HFFc6 (cell line): Measurements from ENCODE around the gene ZNF75A. TPM values are rescaled to one million over a fixed set of nuclear protein-coding genes. Genes with fewer than 3 reads are reported as not detected.

Source experiments
- DNase-seq: peaks from one replicate; pipeline ENCODE4 v3.0.0-alpha.2; 2018
- H3K27ac Mint-ChIP-seq: 2 replicates; pipeline ENCODE4 v1.8.0; 2020; ENCODE audit warnings: mild to moderate bottlenecking, mixed read lengths
- H3K27me3 Mint-ChIP-seq: 2 replicates; pipeline ENCODE4 v1.8.0; 2021; ENCODE audit warnings: mild to moderate bottlenecking, moderate library complexity, mixed read lengths; ENCODE audit not compliant: insufficient read depth
- H3K36me3 Mint-ChIP-seq: 2 replicates; pipeline ENCODE4 v1.8.0; 2021; ENCODE audit warnings: low read depth, mixed read lengths
- H3K4me1 Mint-ChIP-seq: 2 replicates; pipeline ENCODE4 v1.8.0; 2020; ENCODE audit warnings: low read depth, mixed read lengths
- H3K4me3 Mint-ChIP-seq: 2 replicates; pipeline ENCODE4 v1.8.0; 2020; ENCODE audit warnings: mild to moderate bottlenecking, moderate library complexity, mixed read lengths
- H3K9me3 Mint-ChIP-seq: 2 replicates; pipeline ENCODE4 v1.8.0; 2020; ENCODE audit warnings: mild to moderate bottlenecking, mixed read lengths
- total RNA-seq, 6 experiments: library from RNA; stranded (reverse); fragmentation: NEBNext Ultra II Directional; extraction: Animal tissue kit (Norgen Biotek cat#: 25700); gene quantifications; 2 replicates in 1 of 6; 3 replicates in 5 of 6; pipeline ENCODE4 v1.2.3, GENCODE V29; 2021
- TF ChIP-seq, protein P1 (sequence below): fragments of 200-600 bp; sonication (generic); IDR thresholded peaks from 2 replicates; pipeline ENCODE4 v1.5.0; 2021; ENCODE audit warnings: antibody characterized with exemption, mild to moderate bottlenecking

Gene ZNF75A
- total RNA-seq, 6 experiments from 2014 or later, result 12.7 to 16.6 (median 14.4) TPM

DNA sequence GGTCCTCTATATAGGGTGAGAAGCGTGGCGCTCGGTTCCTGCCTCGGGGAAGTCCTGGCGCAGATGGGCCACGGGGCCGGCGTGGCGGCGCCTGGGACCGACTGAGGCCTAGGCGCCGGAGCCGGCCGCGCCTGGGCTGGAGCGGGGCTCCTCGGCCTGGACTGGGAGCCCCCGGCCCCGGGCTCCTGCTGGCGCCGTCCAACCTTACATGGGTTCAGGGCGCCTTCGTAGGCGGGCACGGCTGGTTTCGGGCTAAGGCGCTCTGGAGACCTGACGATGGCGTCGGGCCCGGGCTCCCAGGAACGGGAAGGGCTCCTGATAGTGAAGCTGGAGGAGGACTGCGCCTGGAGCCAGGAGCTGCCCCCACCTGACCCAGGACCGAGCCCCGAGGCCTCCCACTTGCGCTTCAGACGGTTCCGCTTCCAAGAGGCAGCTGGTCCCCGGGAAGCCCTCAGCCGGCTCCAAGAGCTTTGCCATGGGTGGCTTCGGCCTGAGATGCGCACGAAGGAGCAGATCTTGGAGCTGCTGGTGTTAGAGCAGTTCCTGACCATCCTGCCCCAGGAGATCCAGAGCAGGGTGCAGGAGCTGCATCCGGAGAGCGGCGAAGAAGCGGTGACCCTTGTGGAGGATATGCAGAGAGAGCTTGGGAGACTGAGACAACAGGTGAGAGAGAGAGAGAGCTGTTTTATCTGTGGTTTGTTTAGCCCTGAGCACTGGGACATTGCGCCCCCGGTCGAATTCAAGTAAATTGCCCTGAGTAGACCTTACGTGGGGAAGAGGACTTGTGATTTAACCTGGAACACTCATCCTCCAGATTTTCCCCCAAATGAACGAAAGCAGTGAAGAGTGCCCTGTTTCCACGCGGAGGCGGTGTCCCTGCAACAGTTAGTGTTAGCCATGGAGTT is 21.5 kb upstream of the ZNF75A start:
- peaks cover 42% of the 10 kb centered on the region for H3K9me3 Mint-ChIP-seq
- H3K4me1 Mint-ChIP-seq, result peaks cover 29% of the 10 kb centered on the region
- H3K27ac Mint-ChIP-seq, result peak overlapping the region; percentile 100
- H3K4me3 Mint-ChIP-seq, result peak overlapping the region; percentile 94
- no peaks in the 10 kb centered on the region; the same call in 1 of the 2 replicates for H3K27me3 Mint-ChIP-seq
- DNase-seq, result no peak
- peaks cover 50% of the 10 kb centered on the region for H3K36me3 Mint-ChIP-seq
- TF ChIP-seq, protein P1, sequence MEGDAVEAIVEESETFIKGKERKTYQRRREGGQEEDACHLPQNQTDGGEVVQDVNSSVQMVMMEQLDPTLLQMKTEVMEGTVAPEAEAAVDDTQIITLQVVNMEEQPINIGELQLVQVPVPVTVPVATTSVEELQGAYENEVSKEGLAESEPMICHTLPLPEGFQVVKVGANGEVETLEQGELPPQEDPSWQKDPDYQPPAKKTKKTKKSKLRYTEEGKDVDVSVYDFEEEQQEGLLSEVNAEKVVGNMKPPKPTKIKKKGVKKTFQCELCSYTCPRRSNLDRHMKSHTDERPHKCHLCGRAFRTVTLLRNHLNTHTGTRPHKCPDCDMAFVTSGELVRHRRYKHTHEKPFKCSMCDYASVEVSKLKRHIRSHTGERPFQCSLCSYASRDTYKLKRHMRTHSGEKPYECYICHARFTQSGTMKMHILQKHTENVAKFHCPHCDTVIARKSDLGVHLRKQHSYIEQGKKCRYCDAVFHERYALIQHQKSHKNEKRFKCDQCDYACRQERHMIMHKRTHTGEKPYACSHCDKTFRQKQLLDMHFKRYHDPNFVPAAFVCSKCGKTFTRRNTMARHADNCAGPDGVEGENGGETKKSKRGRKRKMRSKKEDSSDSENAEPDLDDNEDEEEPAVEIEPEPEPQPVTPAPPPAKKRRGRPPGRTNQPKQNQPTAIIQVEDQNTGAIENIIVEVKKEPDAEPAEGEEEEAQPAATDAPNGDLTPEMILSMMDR, result no peak

DNA sequence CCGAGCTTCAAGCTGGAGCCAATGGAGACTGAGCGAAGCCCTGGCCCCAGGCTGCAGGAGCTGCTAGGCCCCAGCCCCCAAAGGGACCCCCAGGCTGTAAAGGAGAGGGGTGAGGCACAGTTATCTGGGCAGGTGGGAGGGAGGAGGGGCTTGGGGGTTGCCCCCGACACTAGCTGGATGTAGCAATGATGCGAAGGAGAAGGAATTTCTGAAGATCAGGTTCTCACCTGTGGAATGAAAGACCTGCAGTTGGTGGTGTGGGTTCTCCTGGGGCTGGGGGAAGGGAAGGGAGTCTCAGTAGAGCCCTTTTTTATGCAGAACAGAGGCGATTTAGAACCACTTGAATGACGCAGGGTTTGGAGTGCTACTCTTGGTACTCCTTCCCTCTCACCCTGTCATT is 20.2 kb upstream of the ZNF75A start:
- TF ChIP-seq, protein P1, result no peak
- Mint-ChIP-seq H3K9me3 (peaks cover 55% of the 10 kb centered on the region), H3K27ac (no peak overlapping the region), H3K36me3 (peaks cover 62% of the 10 kb centered on the region), H3K4me1 (peaks cover 29% of the 10 kb centered on the region), H3K27me3 (no peaks in the 10 kb centered on the region; the same call in 1 of the 2 replicates), H3K4me3 (peak overlapping the region; percentile 94)
- no peak for DNase-seq

DNA sequence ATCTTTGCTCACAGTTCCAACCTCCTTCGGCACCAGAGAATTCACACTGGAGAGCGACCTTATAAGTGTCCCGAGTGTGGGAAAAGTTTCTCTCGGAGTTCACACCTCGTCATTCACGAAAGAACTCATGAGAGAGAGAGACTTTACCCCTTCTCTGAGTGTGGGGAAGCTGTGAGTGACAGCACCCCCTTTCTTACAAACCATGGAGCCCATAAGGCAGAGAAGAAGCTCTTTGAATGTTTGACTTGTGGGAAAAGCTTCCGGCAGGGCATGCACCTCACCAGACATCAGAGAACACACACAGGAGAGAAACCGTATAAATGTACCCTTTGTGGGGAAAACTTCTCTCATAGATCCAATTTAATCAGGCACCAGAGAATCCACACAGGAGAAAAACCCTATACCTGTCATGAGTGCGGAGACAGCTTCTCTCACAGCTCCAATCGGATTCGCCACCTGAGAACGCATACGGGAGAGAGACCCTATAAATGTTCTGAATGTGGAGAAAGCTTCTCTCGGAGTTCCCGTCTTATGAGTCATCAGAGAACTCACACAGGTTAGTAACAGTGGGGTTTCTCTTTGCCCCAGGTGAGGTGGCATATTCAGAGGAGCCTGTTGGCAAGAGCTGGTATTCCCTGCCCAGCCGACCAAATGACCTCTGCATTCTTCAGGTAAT is 15.2 kb upstream of the ZNF75A start:
- Mint-ChIP-seq H3K36me3 (peaks cover 93% of the 10 kb centered on the region), H3K27ac (no peak overlapping the region), H3K4me1 (peaks cover 29% of the 10 kb centered on the region), H3K9me3 (peaks cover 90% of the 10 kb centered on the region), H3K4me3 (no peak overlapping the region), H3K27me3 (peaks cover 3% of the 10 kb centered on the region; the same call in 1 of the 2 replicates)
- no peak for DNase-seq
- TF ChIP-seq, protein P1, result no peak

DNA sequence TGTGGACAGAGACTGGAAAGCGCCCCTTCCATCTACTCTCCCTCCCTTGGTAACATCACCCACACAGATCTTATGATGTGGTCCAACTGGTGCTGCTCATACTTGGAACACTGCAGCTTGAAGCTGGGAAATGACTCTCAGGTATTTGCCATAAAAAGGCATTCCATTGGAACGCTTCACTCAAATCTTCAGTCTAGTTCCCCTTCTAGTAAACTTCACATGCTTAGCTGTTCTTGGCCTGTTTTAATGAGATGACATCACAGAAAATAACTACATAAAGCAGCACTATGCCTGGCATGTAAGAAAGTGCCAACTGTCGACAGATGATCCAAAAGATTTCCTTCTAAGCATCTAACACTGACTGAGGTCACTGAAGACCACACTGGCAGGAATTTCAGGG is 12.7 kb upstream of the ZNF75A start:
- TF ChIP-seq, protein P1, result no peak
- H3K27ac Mint-ChIP-seq, result peak overlapping the region; percentile 86
- H3K4me1 Mint-ChIP-seq, result peaks cover 25% of the 10 kb centered on the region
- H3K9me3 Mint-ChIP-seq, result peaks cover 90% of the 10 kb centered on the region
- DNase-seq, result peak; percentile 85
- H3K27me3 Mint-ChIP-seq, result peaks cover 5% of the 10 kb centered on the region
- H3K36me3 Mint-ChIP-seq, result peaks cover 88% of the 10 kb centered on the region
- no peak overlapping the region; the same call in 1 of the 2 replicates for H3K4me3 Mint-ChIP-seq

DNA sequence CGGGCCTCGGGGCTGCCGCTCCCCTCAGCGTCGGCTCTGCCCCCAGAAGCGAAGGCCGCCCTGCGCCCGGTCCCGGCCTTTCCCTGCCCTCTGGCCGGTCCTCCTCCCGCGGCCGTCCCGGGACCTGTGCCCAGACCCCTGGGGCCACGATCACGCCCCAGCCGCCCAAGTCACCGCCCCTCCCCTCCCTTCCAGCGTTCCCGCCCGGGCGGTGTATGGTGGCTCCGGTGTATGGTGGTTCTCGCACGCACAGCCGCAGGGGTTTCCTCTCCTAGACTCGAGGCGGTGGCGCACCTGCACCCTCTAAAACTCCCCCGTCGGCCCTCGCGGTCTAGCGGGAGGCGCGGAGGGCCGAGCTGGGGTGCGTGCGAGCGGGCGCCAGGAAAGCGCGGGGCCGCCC is 10.1 kb upstream of the ZNF75A start:
- Mint-ChIP-seq H3K27me3 (peaks cover 5% of the 10 kb centered on the region), H3K27ac (no peak overlapping the region), H3K4me1 (peaks cover 25% of the 10 kb centered on the region), H3K9me3 (peaks cover 78% of the 10 kb centered on the region), H3K36me3 (peaks cover 85% of the 10 kb centered on the region), H3K4me3 (no peak overlapping the region)
- TF ChIP-seq, protein P1, result no peak
- no peak for DNase-seq
